GM19238 (cell line): ENCODE results near the gene NOS3.

Source experiments
- DNase-seq: peaks from one replicate; pipeline ENCODE4 v3.0.0; 2011; ENCODE audit warnings: low spot score; ENCODE audit not compliant: insufficient read length

The NOS3 gene

DNA sequence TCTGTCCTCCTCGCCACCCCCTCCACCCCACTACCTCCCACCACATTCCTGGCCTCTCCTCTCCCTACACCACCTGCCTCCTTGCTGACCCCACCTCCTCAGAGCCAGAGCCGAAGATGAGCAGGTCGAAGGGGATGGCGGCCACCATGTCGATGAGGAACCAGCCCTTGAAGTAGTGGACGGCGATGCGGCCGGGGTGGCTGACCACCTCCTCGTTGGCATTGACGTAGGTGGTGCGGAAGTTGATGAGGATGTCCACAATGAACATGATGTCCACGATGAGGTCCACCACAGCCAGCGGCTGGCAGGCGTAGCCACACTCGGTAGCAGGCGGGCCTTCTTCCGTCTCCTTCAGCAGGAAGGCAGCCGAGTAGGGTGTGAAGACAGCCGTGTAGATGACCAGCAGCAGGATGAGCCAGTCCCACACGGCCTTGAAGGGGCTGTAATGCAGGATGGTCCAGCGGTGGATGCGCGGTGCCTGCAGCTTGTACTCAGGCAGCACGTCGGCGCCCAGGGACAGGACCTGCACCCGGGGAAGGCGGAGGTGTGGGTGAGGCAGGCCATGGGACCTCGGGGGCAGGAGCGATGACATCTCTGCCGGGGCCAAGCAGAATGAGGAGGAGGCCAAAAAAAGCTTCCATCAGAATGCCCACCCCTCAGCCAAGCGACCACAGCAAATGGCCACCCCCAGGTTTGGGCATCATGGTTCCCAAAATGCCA lies 38.3 kb upstream of the NOS3 start:
- DNase-seq = no peak

DNA sequence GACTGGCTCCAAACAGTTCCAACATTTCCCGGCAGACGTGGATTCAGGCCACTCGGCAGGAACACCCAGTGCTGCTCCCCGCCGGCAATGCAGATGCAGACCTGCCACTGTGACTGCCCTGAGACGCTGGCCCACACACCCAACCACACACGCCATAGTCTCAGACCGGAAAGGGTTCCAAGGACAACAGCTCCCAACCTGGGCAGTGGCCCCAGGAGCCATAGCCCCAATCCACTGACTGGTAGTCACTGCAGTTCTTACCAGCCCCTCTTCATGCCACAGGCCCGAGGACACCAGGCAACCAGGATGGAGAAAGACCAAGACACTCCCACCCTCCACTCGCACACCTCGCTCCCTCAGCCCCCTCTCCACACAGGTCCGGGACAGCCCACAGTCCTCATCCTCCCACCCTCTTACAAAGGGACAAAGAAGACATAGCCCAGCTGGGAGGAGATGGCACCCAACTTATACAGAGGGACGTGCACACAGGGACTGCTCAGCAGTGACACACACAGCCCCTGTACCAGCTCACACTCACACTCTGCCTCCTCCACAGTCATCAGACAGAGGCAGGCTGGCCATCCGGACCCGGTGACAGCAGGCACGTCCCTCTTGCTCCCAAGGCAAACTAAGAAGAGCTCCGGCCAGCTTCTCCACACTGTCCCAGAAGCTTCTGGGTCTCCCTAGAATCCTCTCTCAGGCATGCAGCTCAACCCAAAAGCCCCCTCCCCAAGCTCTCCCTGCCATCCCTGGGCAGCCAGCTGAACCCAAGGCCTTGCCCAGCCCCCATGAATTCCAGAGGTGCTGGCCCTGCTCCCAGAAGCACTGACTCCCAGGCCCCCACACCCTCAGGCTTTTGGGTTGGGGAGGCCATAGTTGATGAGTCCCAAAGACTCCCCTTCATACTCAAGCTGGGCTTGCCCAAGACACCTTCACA lies 37.5 kb upstream of the NOS3 start:
- no peak for DNase-seq

DNA sequence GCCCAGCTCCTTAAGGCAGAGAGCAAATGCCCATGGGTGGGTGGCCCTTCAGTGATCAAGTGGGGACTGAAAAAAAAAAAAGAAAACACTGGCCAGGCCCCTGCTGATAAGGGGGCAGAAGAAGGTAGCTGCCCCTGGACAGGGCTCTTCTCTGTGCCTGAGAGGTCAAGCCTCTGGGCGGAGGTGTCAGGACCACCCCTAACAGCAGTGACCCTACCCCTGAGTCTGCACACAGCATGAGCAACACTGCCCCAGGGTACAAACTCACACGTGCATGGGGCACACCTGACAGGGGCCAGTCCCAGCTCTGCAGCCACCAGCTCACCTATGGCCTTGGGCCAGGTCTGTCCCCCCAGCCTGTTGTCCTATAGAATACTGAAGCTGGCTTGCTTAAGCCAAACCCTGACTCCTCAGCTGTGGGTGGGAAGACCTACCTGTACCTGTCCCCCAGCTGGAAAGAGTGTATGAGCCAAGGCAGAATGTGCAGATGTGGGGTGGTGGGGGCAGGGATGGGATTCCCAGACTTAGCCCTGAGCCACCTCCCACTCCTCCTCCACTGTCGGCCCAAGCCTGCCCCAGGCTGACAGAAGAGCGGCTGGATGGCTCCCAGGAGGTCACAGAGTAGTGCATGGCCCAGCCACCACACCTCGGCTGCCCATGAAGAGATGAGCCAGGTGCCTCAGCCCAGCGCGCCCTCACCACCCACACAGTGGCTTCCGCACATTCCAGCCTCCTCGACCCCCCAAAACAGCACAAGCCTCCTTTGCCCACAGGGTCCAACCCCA lies 36.4 kb upstream of the NOS3 start:
- no peak for DNase-seq

DNA sequence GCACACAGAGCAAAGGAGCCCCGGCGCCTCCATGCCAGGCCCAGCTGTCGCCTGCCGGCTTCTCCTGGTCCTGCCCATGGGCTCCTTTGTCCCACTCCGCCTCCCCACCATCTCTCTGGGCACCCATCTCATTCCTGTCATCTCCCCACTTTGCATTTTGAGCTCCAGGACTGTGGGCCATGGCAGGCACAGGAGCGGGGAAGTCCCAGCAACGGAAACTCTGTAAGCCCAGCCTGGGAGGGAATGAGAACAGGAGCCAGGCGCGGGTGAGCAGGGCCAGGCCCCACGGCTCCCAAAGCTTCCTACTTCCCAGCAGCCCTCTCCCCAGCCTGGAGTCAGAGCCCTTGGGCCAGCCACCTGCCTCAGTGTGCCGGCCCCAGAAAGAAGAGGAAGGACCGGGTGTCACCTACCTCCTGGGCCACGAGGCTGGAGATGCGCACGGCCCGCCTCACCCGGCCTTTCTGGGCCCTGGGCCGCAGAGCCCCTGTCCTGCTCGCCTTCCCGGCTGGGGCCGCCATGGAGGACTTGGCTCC lies 35.8 kb upstream of the NOS3 start:
- DNase-seq = no peak

DNA sequence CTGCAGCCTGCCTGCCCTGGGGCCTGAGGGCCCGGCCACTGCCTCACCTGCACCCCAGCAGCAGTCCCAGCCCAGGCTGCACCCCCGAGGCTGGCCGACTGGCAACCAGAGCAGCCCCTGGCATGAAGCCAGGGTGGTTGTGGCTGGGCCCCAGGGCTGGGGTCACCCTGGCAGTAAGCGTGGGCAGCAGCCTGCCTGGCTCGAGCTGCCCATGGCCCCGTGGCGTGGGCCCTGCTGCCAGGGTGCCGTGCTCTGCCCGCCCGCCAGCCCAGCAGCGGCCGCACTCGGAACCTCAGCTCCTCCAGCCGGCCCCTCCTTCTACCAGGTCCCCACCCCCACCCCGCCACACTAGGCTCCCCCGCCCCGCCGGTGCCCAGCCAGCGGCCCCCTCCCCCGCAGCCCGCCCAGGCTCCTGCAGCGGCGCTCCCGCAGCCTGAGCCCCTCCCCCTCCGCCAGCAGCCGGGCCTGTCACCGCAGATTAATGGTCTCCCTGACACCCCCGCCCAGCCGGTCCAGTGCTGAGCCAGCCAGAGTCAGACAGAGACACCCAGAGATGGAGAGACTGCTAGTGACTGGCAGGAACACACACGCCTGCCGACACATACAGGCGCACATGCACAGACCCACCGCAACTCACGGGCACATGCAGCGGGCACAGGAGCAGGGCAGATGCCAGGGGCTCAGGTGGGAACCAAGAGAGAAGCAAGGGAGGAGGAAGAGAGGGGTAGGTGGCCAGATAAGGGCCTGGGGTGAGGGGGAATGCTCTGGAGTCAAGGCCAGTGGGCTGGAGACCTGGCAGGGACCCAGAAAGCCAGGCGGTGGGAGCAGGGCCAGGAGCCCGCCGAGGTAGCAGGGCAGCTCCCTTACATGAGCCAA lies 35.1 kb upstream of the NOS3 start:
- no peak for DNase-seq

DNA sequence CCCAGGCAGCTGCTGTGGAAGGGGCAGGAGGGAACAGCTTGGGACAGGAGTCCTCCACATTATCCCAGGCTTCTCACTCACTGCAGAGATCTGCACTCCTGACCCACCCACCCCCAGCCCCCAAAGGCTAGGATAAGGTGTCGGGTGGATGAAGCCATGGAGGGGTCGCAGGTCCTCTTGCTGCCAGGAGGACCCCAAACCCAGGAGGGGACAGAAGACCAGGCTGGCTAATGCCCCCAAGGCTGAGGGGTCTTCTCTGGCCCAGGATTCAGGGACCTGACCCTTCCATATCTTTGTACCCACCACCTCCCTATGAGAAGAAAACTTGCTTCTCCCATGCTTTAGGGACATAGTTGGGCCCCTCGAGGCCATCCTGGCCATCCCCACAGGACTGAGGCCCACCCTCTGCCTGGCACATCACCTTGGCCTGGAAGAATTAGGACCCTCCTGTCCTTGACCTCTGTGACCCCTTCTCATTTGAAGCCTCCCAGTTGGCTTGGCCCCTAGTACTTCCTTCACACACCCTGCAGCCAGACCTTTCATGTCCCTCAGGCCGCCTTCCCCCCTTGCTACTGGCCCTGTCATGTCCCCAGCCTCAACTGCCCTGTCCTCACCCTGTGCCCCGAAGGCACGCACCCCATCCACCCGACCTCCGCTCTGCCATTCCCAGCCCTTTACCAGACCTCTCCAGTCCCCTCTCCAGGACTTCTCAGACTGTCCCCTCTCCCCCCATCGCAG lies 34.3 kb upstream of the NOS3 start:
- no peak for DNase-seq

DNA sequence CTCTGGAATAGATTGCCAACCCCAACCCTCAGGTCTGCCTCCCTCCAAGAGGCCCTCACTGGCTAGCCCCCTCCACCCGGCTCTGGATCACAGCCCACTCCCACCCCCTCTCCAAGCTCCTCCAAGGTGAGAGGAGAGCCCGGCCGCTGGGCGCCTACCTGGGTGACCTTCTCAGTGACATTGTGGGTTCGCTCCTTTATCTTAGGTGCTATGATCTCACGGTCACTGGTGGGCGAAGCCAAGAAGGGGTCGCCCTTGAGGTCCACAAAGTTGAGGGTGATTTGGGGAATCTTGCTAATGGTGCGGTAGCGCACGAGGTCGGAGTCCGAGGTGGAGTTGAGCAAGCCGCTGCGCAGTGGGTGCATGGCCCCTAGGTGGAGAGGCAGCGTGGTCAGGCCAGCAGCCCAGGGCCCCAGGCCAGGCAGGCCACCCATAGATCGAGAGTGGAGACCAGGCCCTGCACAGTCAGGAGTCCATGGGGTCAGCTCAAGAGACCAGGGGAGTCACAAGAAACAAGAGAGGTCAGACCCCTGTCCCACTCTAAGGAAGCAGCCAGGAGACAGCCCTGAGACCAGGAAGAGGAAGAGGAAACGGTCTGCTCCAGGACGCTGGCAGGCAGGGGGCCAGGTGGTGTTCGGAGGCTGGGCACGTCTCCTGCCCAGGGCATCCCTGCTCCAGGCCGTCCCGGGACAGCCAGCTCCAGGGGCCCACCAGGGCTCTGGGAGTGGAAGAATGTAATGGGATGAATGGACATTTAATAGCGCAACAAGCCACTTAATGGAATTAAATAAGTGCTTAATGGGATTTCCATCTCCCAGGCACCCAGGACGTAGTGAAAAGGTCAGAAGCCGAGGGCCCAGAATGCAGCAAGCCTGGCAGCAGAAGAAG lies 33.4 kb upstream of the NOS3 start:
- DNase-seq = no peak

DNA sequence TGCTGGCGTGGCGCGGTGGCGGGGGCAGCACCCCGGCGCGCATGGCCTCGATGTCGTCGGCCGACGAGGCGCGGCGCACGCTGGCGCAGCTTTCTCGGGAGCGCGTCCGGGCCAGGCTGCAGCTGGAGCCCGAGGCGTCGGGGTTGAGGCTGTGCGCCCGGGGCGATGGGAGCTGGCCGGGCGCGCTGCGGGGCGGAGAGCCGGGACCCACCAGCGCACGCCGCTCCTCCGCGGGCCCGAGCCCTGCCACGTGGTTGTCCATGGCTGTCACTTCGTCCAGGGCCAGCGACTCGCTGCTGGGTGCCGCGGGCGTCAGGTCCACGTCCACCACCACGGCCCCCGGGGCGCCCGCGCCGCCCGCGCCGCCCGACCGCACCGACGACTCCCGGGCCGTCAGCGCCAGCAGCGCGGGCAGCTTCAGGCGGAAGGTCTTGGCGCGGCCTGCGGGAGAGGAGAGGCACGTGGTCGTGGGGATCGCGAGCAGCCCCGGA lies 32.7 kb upstream of the NOS3 start:
- no peak for DNase-seq

GRCh38 chr7:150958597-150958996 lies 32.2 kb upstream of the NOS3 start:
- DNase-seq = no peak

DNA sequence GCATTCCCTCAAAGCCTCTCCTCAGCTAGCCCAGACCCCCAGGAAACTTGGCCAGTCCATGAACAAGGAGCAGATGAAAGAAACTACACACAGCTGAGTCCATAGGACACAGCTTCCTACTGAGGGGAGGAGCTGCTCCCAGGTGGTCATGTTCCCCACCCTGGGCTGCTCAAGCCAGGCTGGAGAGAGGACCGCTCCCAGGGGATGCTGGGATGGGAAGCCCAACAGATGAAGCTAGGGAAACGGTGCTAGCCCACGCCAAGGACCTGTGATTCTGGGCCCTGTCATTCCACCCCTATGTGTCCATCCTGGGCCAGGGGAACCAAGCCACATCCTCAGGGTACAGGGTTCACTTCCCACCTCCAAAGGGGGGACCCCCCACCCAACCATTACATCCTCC lies 31.7 kb upstream of the NOS3 start:
- DNase-seq = no peak

- DNase-seq = no peak
These were observed 30.8 kb upstream of the NOS3 start for GRCh38 chr7:150959739-150960734.

DNA sequence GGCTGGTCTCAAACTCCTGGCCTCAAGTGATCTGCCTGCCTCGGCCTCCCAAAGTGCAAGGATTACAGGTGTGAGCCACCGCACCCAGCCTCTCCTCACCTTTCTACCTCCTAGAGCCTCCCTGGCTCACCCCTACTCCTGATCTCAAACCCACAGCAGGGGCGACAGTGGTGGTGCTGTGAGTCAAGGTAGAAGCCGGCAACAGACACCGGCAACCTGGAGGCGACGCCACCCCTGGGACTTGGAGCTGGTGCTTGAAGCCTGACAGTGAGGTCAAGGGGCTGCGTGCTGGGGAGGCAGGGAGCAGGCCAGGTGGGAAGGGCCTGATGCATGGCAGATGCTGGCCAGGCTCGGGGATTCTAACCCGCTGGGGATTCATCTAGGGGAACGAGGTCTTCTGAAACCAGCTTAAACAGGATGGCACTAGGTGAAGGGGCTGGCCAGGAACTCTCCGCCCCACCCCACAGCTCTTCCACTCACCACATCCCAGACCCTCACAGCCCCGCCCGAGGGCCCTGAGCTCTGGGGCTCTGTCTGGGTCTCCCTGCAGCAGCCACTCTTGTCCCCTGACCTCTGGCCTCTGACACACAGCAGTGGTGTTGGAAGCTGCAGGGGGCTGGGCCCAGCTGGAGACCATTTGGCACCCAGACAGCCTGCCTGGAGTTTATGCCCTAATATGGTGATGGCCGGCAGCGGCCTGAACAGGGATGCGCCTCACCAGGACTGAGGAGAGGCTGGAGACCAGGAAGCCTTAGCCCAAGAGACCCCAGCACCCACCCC lies 29.1 kb upstream of the NOS3 start:
- DNase-seq = no peak

DNA sequence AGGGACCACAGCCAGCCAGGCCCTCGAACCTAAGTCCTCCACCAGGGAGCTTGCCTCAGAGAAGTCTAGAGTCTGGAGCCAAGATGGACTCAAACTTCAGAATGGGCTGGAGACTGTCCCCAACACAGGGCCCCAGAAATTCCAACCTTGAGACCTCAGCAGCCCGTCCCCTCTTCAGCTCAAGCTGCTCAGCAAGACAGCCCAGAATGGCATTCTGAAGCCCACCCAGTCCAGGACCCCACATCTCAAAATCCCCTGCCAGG lies 28.6 kb upstream of the NOS3 start:
- no peak for DNase-seq

- peak; percentile 84 for DNase-seq
These were observed 28.0 kb upstream of the NOS3 start for GRCh38 chr7:150962553-150963399.

- DNase-seq = no peak
These were observed 26.9 kb upstream of the NOS3 start for GRCh38 chr7:150963707-150964559.
